Lung (tissue), 14 donors: ENCODE measurements around the gene ABCC6. TPM values are rescaled to one million over a fixed set of nuclear protein-coding genes. Genes with fewer than 3 reads are reported as not detected.
"Not testable (repeated sequence)": the region's sequence is repeated elsewhere in the genome, so short reads cannot be mapped to it uniquely, and the experiment has no call there.

Experiments
- ATAC-seq: fragments of 200-7000 bp; cut with Tn5 transposase; one replicate; pipeline ENCODE4 v1.9.1; 2020; ENCODE audit warnings: moderate number of reproducible peaks; ENCODE audit not compliant: insufficient read depth, low FRiP score
- DNase-seq, 3 donors: peaks; one replicate each; pipeline ENCODE4 v3.0.0-alpha.2; 2013 to 2017
- H3K27ac ChIP-seq, 2 donors: one replicate each; pipeline ENCODE4 v1.5.1; 2013; ENCODE audit warnings: mild to moderate bottlenecking in 2 of 2, moderate library complexity in 2 of 2, control low read depth in 1 of 2, inconsistent platforms in 1 of 2, low read depth in 1 of 2, low read length in 1 of 2
- H3K27me3 ChIP-seq, 3 donors: one replicate each; pipeline ENCODE4 v1.5.1; 2013; ENCODE audit warnings: low read length in 2 of 3; ENCODE audit not compliant: control insufficient read depth in 3 of 3, insufficient read depth in 3 of 3
- H3K36me3 ChIP-seq, 4 donors: one replicate each; pipeline ENCODE4 v1.5.1; 2013; ENCODE audit warnings: low read length in 4 of 4, mild to moderate bottlenecking in 1 of 4, moderate library complexity in 1 of 4; ENCODE audit not compliant: control insufficient read depth in 4 of 4, insufficient read depth in 4 of 4
- H3K4me1 ChIP-seq, 5 donors: one replicate each; pipeline ENCODE4 v1.5.1; 2013; ENCODE audit warnings: low read length in 5 of 5, mild to moderate bottlenecking in 2 of 5, moderate library complexity in 1 of 5; ENCODE audit not compliant: control insufficient read depth in 5 of 5, insufficient read depth in 5 of 5
- H3K4me3 ChIP-seq: one replicate; pipeline ENCODE4 v1.5.1; 2013; ENCODE audit warnings: mild to moderate bottlenecking, control low read depth, moderate library complexity
- H3K9ac ChIP-seq, 2 donors: one replicate each; pipeline ENCODE4 v1.5.1; 2013; ENCODE audit warnings: low read length in 2 of 2, control low read depth in 1 of 2; ENCODE audit not compliant: insufficient read depth in 1 of 2
- H3K9me3 ChIP-seq, 4 donors: one replicate each; pipeline ENCODE4 v1.5.1; 2013; ENCODE audit warnings: low read length in 3 of 4, mild to moderate bottlenecking in 1 of 4, moderate library complexity in 1 of 4; ENCODE audit not compliant: control insufficient read depth in 4 of 4, insufficient read depth in 3 of 4
- WGBS, 2 donors: extraction: QIAGEN DNeasy Blood & Tissue Kit; methylation state at CpG; one replicate each; pipeline ENCODE4 v1.1.7; 2013; 5-methylcytosine and 5-hydroxymethylcytosine counted together
- long read RNA-seq, 5 donors: transcript quantifications; one replicate each; lab custom pipeline, GENCODE V29; 2026
- polyA plus RNA-seq, 2 donors: library from polyadenylated mRNA; stranded (reverse); fragments of 200-250 nt; gene quantifications; one replicate each; pipeline ENCODE4 v1.2.1, GENCODE V29; 2013
- total RNA-seq, 2 donors: library from RNA; depleted of rRNA in 1 of 2; stranded (reverse); fragments of >200 nt in 1 of 2; gene quantifications; one replicate each; pipeline ENCODE4 v1.2.1, GENCODE V29; 2014 to 2021
- donor health status: Bipolar disorder and iron deficiency.
- donor health status: healthy.
- donor health status: DM: yes; HTN: yes; CAD: no.

The ABCC6 gene
- total RNA-seq (10 to 100 TPM; 22.7 to 25.1 TPM), polyA plus RNA-seq (10 to 100 TPM; 10.0 to 37.0 TPM)
- long read RNA-seq, donor 1, partial matches to known transcripts = 0 of 4 reads
- long read RNA-seq, donor 1, other reads (novel, unspliced or antisense) = 0 of 4 reads
- long read RNA-seq, donor 2, partial matches to known transcripts = 0 of 3 reads
- long read RNA-seq, donor 2, other reads (novel, unspliced or antisense) = 0 of 3 reads
- long read RNA-seq, donor 3, partial matches to known transcripts = 0 of 4 reads
- long read RNA-seq, donor 3, other reads (novel, unspliced or antisense) = 0 of 4 reads
- long read RNA-seq, donor 4, partial matches to known transcripts = 0 of 1 reads
- long read RNA-seq, donor 4, other reads (novel, unspliced or antisense) = 0 of 1 reads
- long read RNA-seq, donor 5, transcript ABCC6-204 (2 exons, 714 nt) = major isoform, 6 of 6 reads
- long read RNA-seq, donor 5, partial matches to known transcripts = 0 of 6 reads
- long read RNA-seq, donor 5, other reads (novel, unspliced or antisense) = 0 of 6 reads

DNA sequence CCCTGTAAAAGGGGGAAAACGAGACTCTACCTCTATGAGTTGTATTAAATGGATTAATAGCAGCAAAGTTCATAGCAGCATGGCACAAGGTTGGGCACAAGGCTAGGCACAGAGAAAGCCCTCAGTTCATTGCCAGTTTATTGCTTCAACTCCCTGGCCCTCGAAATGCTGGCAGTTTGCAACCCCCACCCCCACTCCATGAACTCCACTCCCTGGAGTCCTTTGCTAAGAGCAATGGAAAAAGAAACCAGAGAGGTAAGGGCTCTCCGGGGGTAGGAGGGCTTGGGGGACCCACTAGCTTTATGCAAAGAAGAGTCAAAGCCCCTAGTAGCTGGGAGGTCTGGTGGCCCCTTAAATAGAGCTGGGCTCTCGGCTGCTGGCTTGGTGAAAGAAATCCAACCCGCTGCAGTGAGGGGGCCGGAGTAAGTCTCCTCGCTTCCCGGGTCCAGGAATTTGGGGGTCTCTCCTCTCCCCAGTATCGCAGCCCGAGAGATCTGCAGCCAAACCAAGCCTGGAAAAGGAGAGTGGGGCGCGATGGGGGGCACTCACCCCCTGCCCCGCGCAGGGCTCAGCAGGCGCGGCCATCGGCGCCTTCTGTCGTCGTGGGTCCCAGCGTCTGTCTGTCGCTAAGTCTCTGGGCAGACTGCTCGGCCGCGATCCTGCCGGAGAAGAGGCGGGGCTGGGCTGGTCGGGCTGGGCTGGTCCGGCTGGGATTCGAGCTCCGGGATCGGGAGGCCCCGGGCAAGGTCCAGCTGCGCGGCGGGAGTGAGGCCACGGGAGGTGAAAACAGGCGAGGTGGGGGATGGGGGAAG is at the start of gene ABCC6:
Gene ABCC6, minus strand, starts transcription at position 645 of the 812 bp plus-strand sequence. Its CDS starts 60 bp downstream, at position 585.
- H3K4me3 ChIP-seq, H3K9ac ChIP-seq, H3K27ac ChIP-seq, H3K27me3 ChIP-seq, H3K9me3 ChIP-seq, H3K36me3 ChIP-seq, DNase-seq, H3K4me1 ChIP-seq: not testable (repeated sequence)
- ATAC-seq = peak; percentile 89
- 5% methylated on average over 10 to 19 of the region's 38 CpGs for WGBS, 2 donors

DNA sequence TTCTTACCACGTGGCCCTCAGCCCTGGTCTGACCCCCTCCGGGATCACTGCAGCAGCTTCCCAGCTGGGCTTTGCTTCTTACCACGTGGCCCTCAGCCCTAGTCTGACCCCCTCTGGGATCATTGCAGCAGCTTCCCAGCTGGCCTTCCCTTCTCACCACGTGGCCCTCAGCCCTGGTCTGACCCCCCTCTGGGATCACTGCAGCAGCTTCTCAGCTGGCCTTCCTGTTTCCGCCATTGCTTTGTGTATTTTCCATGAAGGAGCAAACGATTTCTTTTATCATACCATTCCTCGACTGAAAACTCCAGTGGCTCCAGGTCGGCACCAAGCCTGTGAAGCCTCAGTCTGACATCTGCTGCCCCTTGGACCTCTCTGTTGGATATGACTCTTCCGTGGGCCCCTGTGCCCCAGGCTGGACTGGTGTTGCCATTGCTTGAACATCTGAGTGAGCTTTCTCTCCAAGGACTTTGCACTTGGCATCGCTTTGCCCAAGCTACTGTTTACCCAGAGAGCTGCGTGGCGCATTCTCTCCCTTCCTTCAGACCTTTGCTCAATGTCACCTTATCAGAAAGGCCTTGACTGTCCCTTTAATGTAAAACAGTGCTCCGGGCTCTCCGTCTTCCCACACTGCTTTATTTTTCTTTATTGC is 49.4 kb upstream of the ABCC6 start:
- H3K27me3 ChIP-seq, ATAC-seq, H3K9ac ChIP-seq, H3K27ac ChIP-seq, H3K4me3 ChIP-seq, H3K4me1 ChIP-seq, DNase-seq, H3K9me3 ChIP-seq, H3K36me3 ChIP-seq: not testable (repeated sequence)
- 73 to 87% methylated on average over 2 to 4 of the region's 14 CpGs for WGBS, 2 donors

DNA sequence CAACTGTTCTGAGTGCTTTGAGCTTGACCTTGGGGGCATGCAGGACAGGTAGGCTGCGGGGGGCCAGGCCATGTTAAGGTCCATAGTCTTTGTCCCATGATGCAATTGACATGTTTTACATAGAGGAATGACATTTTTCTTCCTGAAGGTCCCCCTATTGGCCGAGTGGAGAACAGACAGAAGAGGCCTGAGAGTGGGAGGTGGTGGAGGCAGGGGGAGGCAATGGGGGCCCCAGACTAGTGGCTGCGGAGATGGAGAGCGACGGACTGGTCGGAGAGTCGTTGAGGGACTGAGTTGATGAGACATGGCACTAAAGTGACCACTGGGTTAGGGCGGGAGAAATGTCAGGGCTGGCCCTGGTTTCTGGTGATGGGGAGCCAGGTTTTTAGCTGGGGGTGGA is 48.4 kb upstream of the ABCC6 start:
- ATAC-seq, H3K27me3 ChIP-seq, H3K9ac ChIP-seq, H3K4me3 ChIP-seq, H3K27ac ChIP-seq, H3K9me3 ChIP-seq, DNase-seq, H3K4me1 ChIP-seq, H3K36me3 ChIP-seq: not testable (repeated sequence)
- no CpG with 5 or more reads among the region's 8 CpGs for WGBS, 2 donors

DNA sequence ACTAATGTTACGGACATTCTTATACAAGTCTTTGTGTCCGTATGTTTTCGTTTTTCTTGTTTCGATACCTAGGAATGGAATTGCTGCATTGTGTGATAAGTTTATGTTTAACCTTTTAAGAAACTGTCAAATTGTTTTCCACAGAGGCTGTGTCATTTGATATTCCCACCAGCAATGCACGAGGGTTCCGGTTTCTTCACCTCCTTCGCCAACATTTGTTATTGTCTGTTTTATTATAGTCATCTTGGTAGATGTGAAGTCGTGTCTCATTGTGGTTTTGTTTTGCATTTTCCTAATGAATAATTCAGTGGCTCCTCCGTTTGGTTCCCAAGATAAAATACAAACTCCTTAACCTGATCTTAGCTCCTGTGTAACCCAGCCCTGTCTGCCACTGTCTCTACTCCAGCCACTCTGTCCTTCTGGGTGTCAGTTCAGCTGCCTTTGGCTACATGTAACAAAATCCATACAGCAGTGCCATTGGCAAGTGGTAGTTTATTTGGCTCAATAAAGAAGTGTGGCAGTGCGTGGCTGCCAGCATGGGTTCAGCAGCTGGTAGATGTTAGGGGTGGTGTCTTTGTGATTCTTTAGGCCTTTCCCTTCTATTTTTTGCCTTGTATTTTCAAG is 45.0 kb upstream of the ABCC6 start:
- not testable (repeated sequence) for H3K9me3 ChIP-seq, ATAC-seq, H3K27me3 ChIP-seq, H3K4me3 ChIP-seq, H3K36me3 ChIP-seq, DNase-seq, H3K27ac ChIP-seq, H3K9ac ChIP-seq, H3K4me1 ChIP-seq
- 94% methylated on average over 9 of the region's 10 CpGs for WGBS, 2 donors

DNA sequence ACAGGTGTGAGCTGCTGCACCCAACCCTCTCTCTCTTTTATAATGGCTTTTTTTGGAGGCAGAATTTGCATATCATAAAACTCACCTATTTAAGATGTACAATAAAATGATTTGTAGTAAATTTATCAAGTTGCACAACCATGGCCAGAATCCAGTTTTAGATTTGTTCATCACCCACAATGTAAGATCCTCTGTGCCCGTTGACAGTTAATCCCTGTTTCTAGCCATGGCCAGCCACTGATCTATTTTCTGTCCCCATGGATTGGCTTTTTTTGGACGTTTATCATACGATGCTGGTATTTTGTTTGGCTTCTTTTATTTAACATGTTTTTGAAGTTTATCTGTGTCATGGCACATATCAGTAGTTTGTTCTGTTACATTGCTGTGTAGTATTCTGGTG is 44.4 kb upstream of the ABCC6 start:
- DNase-seq, H3K4me3 ChIP-seq, H3K4me1 ChIP-seq, H3K9me3 ChIP-seq, H3K27ac ChIP-seq, H3K36me3 ChIP-seq, H3K9ac ChIP-seq, ATAC-seq, H3K27me3 ChIP-seq: not testable (repeated sequence)
- no CpG with 5 or more reads among the region's 3 CpGs for WGBS, 2 donors

DNA sequence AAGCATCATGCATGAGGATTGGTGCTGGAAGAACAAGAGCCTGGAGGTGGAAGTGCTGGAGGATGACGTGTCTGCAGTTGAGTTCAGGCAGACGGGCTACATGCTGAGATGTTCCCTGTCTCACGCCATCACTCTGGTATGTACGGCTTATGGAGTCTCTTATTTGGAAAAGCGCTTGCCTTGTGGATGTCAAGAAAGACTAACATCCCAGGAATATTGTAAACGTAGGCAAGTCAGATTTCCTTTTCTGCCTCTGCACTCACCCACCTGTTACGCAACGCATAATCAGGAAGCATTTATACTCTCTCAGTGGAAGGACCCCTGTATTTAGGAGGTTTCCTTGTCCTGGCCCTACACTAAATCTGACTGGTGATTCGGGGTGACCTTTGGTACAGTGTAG is 41.8 kb upstream of the ABCC6 start:
- not testable (repeated sequence) for H3K9me3 ChIP-seq, H3K4me3 ChIP-seq, H3K4me1 ChIP-seq, DNase-seq, H3K27me3 ChIP-seq, ATAC-seq, H3K36me3 ChIP-seq, H3K9ac ChIP-seq, H3K27ac ChIP-seq
- WGBS, 2 donors = 75 to 85% methylated on average over 6 to 7 of the region's 9 CpGs

DNA sequence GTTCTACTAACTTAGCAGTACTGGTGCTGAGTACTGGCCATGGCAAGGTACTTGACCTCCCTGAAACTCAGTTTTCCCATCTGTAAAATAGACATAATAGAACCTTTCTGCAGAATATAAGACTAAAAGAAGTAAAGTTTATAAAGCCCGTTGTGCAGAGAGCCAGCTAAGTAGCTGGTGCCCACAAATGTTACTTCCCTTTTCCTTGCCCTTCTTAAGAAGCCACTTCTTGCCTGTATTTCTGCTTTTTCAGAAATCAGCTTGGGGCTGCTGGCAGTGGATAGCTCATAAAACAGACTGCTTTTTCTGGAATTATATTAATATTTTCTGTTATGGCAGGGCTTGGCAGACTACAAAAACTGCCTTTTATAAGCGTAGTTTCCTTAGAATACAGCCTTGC is 40.7 kb upstream of the ABCC6 start:
- H3K36me3 ChIP-seq, H3K4me3 ChIP-seq, ATAC-seq, H3K27me3 ChIP-seq, H3K4me1 ChIP-seq, H3K9me3 ChIP-seq, H3K9ac ChIP-seq, H3K27ac ChIP-seq, DNase-seq: not testable (repeated sequence)
- WGBS, 2 donors = 20 to 100% methylated on average over 1 of the region's 2 CpGs
